ENCODE measurements around the gene NTRK2. TPM values are rescaled to one million over a fixed set of nuclear protein-coding genes. Genes with fewer than 3 reads are reported as not detected.

Gene NTRK2
- total and polyA plus RNA-seq, 2 experiments from 2014 or later: 0.03 TPM; not detected in 1

DNA sequence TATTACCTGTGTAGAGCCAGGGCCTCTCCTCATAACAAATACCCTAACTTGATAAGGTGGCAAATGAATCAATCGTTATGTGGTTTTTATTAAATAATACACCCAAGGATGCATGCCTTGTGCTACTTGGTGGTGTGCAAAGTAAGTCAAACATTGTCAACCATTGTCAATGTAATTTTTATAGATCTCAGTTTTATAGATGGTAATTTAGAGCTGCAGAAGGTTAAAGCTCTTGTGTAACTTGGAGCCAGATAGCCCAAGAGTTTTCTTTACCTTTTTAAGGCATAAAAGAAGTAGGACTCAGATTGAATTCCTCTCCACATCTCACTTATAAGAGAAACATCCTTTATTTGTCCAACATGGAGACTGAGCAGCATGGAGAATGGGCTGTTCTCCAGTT, 304.7 kb downstream of the NTRK2 start (continued):
- TF ChIP-seq, protein P1, sequence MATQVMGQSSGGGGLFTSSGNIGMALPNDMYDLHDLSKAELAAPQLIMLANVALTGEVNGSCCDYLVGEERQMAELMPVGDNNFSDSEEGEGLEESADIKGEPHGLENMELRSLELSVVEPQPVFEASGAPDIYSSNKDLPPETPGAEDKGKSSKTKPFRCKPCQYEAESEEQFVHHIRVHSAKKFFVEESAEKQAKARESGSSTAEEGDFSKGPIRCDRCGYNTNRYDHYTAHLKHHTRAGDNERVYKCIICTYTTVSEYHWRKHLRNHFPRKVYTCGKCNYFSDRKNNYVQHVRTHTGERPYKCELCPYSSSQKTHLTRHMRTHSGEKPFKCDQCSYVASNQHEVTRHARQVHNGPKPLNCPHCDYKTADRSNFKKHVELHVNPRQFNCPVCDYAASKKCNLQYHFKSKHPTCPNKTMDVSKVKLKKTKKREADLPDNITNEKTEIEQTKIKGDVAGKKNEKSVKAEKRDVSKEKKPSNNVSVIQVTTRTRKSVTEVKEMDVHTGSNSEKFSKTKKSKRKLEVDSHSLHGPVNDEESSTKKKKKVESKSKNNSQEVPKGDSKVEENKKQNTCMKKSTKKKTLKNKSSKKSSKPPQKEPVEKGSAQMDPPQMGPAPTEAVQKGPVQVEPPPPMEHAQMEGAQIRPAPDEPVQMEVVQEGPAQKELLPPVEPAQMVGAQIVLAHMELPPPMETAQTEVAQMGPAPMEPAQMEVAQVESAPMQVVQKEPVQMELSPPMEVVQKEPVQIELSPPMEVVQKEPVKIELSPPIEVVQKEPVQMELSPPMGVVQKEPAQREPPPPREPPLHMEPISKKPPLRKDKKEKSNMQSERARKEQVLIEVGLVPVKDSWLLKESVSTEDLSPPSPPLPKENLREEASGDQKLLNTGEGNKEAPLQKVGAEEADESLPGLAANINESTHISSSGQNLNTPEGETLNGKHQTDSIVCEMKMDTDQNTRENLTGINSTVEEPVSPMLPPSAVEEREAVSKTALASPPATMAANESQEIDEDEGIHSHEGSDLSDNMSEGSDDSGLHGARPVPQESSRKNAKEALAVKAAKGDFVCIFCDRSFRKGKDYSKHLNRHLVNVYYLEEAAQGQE (IDR thresholded peaks at IDR 0.05; ENCODE audit: unreplicated experiment): no peak
- TF ChIP-seq JUNB (IDR thresholded peaks at IDR 0.05; ENCODE audit: unreplicated experiment): no peak
- no peak for TF ChIP-seq EZH2phosphoT487 (IDR thresholded peaks at IDR 0.05; ENCODE audit: unreplicated experiment)
- TF ChIP-seq ZNF331 (CRISPR knock-in tag; IDR thresholded peaks at IDR 0.05; ENCODE audit: low read depth): no peak
- no peak for TF ChIP-seq STAT1 (IDR thresholded peaks at IDR 0.05; ENCODE audit: unreplicated experiment)
- TF ChIP-seq EZH2 (IDR thresholded peaks at IDR 0.05; ENCODE audit: low read depth, unreplicated experiment): no peak

DNA sequence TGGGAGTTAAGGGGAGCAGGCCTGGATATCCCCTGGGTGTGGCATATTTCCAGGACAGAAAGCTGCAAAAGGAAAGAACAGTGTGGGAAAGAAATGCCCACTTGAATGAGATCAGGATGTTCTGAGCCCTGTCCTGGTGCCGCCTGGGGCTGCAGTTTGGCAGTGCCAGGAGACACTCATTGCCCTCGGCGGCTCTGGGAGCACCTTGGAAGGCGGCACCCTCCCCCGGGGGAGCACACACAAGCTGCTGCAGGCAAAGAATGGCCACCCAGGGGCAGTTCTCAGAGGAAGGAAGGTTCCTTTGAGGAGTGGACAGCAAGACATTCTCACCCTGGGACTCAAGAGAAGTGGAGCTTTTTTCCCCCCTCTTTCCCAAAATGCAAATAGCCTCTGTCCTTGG, 305.3 kb downstream of the NTRK2 start:
- no peaks in the 10 kb centered on the region for H3K36me3 Mint-ChIP-seq (ENCODE audit: low read depth)
- no peak for DNase-seq (ENCODE audit: low spot score)
- H3K4me1 Mint-ChIP-seq: no peaks in the 10 kb centered on the region
- no peaks in the 10 kb centered on the region for H3K27me3 ChIP-seq (ENCODE audit: insufficient read depth)
- H2AFZ ChIP-seq: no peak overlapping the region
- H3K4me3 ChIP-seq: no peak overlapping the region
- no peak overlapping the region for H3K27ac Mint-ChIP-seq
- no peaks in the 10 kb centered on the region for H3K9me2 ChIP-seq (ENCODE audit: insufficient read depth)
- no peak overlapping the region for H3K4me3 Mint-ChIP-seq
- H3K4me2 ChIP-seq: no peak overlapping the region
- H4K20me1 ChIP-seq (replicated peaks; ENCODE audit: insufficient read depth): no peaks in the 10 kb centered on the region
- H3K4me1 ChIP-seq (ENCODE audit: insufficient read depth): no peaks in the 10 kb centered on the region
- H3F3A ChIP-seq (replicated peaks; ENCODE audit: low read depth): no peaks in the 10 kb centered on the region
- no peak overlapping the region for H3K27ac ChIP-seq (ENCODE audit: low read depth)
- ATAC-seq: no peak
- no peaks in the 10 kb centered on the region for H3K9me3 Mint-ChIP-seq
- no peaks in the 10 kb centered on the region for H3K79me2 ChIP-seq (replicated peaks; ENCODE audit: insufficient read depth)
- peaks cover 6% of the 10 kb centered on the region for H3K27me3 Mint-ChIP-seq (ENCODE audit: insufficient read depth, low read depth, poor library complexity)
- no peaks in the 10 kb centered on the region for H3K36me3 ChIP-seq (ENCODE audit: insufficient read depth)
- no peak for TF ChIP-seq POLR2AphosphoS5 (IDR thresholded peaks at IDR 0.05; ENCODE audit: low read depth)
- TF ChIP-seq, protein P1 (IDR thresholded peaks at IDR 0.05; ENCODE audit: unreplicated experiment): no peak
- no peak for TF ChIP-seq ZNF331 (CRISPR knock-in tag; IDR thresholded peaks at IDR 0.05; ENCODE audit: low read depth)
- TF ChIP-seq CREB1 (CRISPR knock-in tag; IDR thresholded peaks at IDR 0.05; ENCODE audit: low read depth): no peak
- TF ChIP-seq JUNB (IDR thresholded peaks at IDR 0.05; ENCODE audit: unreplicated experiment): no peak
- no peak for TF ChIP-seq STAT1 (IDR thresholded peaks at IDR 0.05; ENCODE audit: unreplicated experiment)
- TF ChIP-seq ZNF114 (CRISPR knock-in tag; IDR thresholded peaks at IDR 0.05): no peak
- TF ChIP-seq, protein P2, sequence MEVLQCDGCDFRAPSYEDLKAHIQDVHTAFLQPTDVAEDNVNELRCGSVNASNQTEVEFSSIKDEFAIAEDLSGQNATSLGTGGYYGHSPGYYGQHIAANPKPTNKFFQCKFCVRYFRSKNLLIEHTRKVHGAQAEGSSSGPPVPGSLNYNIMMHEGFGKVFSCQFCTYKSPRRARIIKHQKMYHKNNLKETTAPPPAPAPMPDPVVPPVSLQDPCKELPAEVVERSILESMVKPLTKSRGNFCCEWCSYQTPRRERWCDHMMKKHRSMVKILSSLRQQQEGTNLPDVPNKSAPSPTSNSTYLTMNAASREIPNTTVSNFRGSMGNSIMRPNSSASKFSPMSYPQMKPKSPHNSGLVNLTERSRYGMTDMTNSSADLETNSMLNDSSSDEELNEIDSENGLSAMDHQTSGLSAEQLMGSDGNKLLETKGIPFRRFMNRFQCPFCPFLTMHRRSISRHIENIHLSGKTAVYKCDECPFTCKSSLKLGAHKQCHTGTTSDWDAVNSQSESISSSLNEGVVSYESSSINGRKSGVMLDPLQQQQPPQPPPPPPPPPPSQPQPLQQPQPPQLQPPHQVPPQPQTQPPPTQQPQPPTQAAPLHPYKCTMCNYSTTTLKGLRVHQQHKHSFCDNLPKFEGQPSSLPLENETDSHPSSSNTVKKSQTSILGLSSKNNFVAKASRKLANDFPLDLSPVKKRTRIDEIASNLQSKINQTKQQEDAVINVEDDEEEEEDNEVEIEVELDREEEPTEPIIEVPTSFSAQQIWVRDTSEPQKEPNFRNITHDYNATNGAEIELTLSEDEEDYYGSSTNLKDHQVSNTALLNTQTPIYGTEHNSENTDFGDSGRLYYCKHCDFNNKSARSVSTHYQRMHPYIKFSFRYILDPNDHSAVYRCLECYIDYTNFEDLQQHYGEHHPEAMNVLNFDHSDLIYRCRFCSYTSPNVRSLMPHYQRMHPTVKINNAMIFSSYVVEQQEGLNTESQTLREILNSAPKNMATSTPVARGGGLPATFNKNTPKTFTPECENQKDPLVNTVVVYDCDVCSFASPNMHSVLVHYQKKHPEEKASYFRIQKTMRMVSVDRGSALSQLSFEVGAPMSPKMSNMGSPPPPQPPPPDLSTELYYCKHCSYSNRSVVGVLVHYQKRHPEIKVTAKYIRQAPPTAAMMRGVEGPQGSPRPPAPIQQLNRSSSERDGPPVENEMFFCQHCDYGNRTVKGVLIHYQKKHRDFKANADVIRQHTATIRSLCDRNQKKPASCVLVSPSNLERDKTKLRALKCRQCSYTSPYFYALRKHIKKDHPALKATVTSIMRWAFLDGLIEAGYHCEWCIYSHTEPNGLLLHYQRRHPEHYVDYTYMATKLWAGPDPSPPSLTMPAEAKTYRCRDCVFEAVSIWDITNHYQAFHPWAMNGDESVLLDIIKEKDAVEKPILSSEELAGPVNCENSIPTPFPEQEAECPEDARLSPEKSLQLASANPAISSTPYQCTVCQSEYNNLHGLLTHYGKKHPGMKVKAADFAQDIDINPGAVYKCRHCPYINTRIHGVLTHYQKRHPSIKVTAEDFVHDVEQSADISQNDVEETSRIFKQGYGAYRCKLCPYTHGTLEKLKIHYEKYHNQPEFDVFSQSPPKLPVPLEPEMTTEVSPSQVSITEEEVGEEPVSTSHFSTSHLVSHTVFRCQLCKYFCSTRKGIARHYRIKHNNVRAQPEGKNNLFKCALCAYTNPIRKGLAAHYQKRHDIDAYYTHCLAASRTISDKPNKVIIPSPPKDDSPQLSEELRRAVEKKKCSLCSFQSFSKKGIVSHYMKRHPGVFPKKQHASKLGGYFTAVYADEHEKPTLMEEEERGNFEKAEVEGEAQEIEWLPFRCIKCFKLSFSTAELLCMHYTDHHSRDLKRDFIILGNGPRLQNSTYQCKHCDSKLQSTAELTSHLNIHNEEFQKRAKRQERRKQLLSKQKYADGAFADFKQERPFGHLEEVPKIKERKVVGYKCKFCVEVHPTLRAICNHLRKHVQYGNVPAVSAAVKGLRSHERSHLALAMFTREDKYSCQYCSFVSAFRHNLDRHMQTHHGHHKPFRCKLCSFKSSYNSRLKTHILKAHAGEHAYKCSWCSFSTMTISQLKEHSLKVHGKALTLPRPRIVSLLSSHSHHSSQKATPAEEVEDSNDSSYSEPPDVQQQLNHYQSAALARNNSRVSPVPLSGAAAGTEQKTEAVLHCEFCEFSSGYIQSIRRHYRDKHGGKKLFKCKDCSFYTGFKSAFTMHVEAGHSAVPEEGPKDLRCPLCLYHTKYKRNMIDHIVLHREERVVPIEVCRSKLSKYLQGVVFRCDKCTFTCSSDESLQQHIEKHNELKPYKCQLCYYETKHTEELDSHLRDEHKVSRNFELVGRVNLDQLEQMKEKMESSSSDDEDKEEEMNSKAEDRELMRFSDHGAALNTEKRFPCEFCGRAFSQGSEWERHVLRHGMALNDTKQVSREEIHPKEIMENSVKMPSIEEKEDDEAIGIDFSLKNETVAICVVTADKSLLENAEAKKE (CRISPR knock-in tag; IDR thresholded peaks at IDR 0.05): no peak
- no peak for TF ChIP-seq EZH2 (IDR thresholded peaks at IDR 0.05; ENCODE audit: low read depth, unreplicated experiment)

All from GM23338 (cell line).